ENCODE data around the gene ABCC4.

Gene ABCC4

GRCh38 chr13:95261956-95262355 is 39.3 kb downstream of the ABCC4 start:
- no peak for DNase-seq

- no peak for DNase-seq
These were observed 41.2 kb downstream of the ABCC4 start for GRCh38 chr13:95260031-95260525.

- DNase-seq, result no peak
These were observed 42.5 kb downstream of the ABCC4 start for GRCh38 chr13:95258619-95259194.

GRCh38 chr13:95258098-95258497 is 43.2 kb downstream of the ABCC4 start:
- DNase-seq, result no peak

- DNase-seq, result peak in 1 of 56 donors; percentile 9
These were observed 45.2 kb downstream of the ABCC4 start for GRCh38 chr13:95256091-95256490.

- no peak for DNase-seq
These were observed 46.0 kb downstream of the ABCC4 start for GRCh38 chr13:95255072-95255732.

GRCh38 chr13:95254339-95254738 is 46.9 kb downstream of the ABCC4 start:
- no peak for DNase-seq

- DNase-seq, result no peak
These were observed 48.2 kb downstream of the ABCC4 start for GRCh38 chr13:95253033-95253432.

- DNase-seq, result no peak
These were observed 49.6 kb downstream of the ABCC4 start for GRCh38 chr13:95251641-95252040.

- no peak for DNase-seq
These were observed 50.3 kb downstream of the ABCC4 start for GRCh38 chr13:95250961-95251360.

- DNase-seq, result no peak
These were observed 52.3 kb downstream of the ABCC4 start for GRCh38 chr13:95248953-95249352.

GRCh38 chr13:95247852-95248251 is 53.4 kb downstream of the ABCC4 start:
- no peak for DNase-seq

- DNase-seq, result no peak
These were observed 54.1 kb downstream of the ABCC4 start for GRCh38 chr13:95247171-95247570.

- no peak for DNase-seq
These were observed 54.8 kb downstream of the ABCC4 start for GRCh38 chr13:95246292-95247082.

GRCh38 chr13:95245071-95245470 is 56.2 kb downstream of the ABCC4 start:
- DNase-seq, result no peak

- peak in 13 of 56 donors; percentile 5 to 34 (median 15) for DNase-seq
These were observed 58.0 kb downstream of the ABCC4 start for GRCh38 chr13:95243207-95243606.

GRCh38 chr13:95241321-95241720 is 59.9 kb downstream of the ABCC4 start:
- DNase-seq, result no peak

- no peak for DNase-seq
These were observed 62.0 kb downstream of the ABCC4 start for GRCh38 chr13:95239283-95239682.

- no peak for DNase-seq
These were observed 63.9 kb downstream of the ABCC4 start for GRCh38 chr13:95237310-95237870.

- no peak for DNase-seq
These were observed 64.5 kb downstream of the ABCC4 start for GRCh38 chr13:95236774-95237173.

GRCh38 chr13:95235974-95236373 is 65.3 kb downstream of the ABCC4 start:
- no peak for DNase-seq

GRCh38 chr13:95235199-95235756 is 66.0 kb downstream of the ABCC4 start:
- DNase-seq, result no peak

Measured in nucleus accumbens (tissue), 56 donors.